ENCODE measurements around the gene FGF21. TPM values are rescaled to one million over a fixed set of nuclear protein-coding genes. Genes with fewer than 3 reads are reported as not detected.

Gene FGF21
- total and polyA plus RNA-seq, 7 experiments from 2014 or later: not detected

DNA sequence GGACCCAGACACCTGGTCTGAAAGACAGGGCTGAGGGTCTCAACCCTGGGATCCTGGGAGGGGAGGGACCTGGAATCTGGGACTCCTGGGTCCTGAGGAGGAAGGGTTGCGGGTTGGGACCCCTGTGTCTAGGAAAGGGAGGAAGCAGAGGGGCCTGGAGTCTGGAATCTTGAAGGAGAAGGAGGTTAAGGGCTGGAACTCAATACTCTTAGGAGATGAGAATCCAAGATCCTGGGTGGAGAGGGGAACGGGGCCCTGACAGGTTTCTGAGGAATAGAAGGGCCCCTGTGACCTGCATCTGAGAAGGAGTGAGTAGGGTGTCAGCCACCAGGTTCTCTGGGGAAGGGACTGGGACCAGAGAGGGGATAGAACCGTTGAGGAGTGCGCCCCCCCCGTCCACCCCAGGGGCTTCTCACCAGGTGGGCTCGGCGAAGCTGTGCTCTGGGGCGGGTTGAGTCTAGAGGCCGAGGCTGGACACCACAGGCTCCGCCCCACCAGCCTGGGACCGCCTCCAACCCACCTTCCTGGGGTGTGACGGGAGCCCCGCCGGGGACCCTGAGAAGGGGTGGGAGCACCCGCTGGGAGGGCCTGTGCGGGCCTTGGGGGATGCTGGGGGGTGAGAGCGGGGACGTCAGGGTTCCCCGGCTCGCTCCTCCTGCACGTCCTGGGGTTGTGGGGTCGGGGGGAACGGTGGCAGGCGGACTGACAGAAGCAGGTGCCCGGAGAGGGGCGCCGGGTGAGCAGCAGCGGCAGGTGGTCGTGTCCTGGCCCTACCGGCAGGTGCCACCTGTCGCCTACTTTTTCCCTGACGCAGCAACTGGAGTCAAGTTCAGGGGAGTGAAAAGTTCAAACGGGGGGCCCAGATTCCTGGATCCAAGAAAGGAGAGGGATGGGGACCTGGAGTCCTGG is 35.8 kb upstream of the FGF21 start, which contains the start of gene MAMSTR:
Gene MAMSTR, minus strand, starts transcription at position 463 of the 909 bp plus-strand sequence. CDS start 694 bp downstream, outside the sequence.
- Mint-ChIP-seq H3K27me3 (no peaks in the 10 kb centered on the region), H3K9me3 (no peaks in the 10 kb centered on the region), H3K36me3 (no peaks in the 10 kb centered on the region), H3K27ac (peak within 1 kb of the TSS; percentile 98 to 100 (median 99)), H3K4me3 (peak within 1 kb of the TSS; percentile 80 to 99 (median 97)), H3K4me1 (peaks cover 12 to 24% (median 18%) of the 10 kb centered on the region in 7 donors)
- no peaks in the 10 kb centered on the region for H3K9me3 ChIP-seq (ENCODE audit: control insufficient read depth in 2 of 3, low read length in 3 of 3)
- H3K27ac ChIP-seq (ENCODE audit: low read depth, low read length): peak within 1 kb of the TSS; percentile 80
- ChIA-PET CTCF (no interaction called here), POLR2A (no interaction called here)
- peaks cover 8% of the 10 kb centered on the region in 2 donors for H3K4me1 ChIP-seq (ENCODE audit: control insufficient read depth in 2 of 2, insufficient read depth in 2 of 2, low read length in 2 of 2)
- H3K36me3 ChIP-seq (ENCODE audit: control insufficient read depth in 2 of 3, insufficient read depth in 3 of 3, low read length in 3 of 3): no peaks in the 10 kb centered on the region
- DNase-seq (no peak), ATAC-seq (no peak)
- intact Hi-C loops (cut with micrococcal nuclease): loop anchor here (1.0 to 10.0 kb wide), 7 partner anchors 19 to 1155 kb away; partner anchors contain the start of genes RPL18 (in 2 of the 2), SPHK2 (in 2 of the 2), AKT1S1 (in 1 of the 2) and DBP (in 1 of the 2)
- H3K4me3 ChIP-seq (ENCODE audit: low read length): peak within 1 kb of the TSS; percentile 92
- H3K27me3 ChIP-seq (ENCODE audit: control insufficient read depth in 2 of 2, insufficient read depth in 2 of 2, low read length in 2 of 2): no peaks in the 10 kb centered on the region

DNA sequence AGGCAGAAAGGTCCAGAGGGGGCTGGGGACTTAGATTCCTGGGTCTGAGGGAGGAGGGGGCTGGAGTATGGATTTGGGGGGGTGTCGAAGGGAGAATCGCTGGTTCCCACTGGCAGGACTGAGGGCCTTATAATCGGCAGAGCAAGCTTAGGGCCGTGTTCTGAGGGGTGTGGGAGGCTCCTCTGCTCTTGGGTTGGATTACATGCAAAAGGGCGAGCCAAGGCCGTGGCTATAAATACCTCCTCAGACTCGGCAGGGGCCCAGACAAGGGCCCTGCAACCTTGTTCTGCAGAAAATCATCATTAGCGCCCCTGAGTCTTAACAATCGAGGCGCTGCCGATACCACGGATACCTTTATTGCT is 35.1 kb upstream of the FGF21 start:
- ChIA-PET CTCF (no interaction called here), POLR2A (interaction anchor here (1.7 kb wide), 1 partner anchor 75 kb away, joined by 8 read pairs; the partner anchor contains the start of gene CA11)
- peaks cover 0 to 7% (median 4%) of the 10 kb centered on the region in 11 donors for H3K9me3 Mint-ChIP-seq
- H3K4me3 Mint-ChIP-seq: peak overlapping the region; percentile 80 to 99 (median 97)
- H3K27ac Mint-ChIP-seq: peak overlapping the region; percentile 98 to 100 (median 99)
- H3K36me3 Mint-ChIP-seq: peaks cover 3 to 6% (median 3%) of the 10 kb centered on the region in 5 donors
- peaks cover 5 to 13% of the 10 kb centered on the region in 2 donors for H3K4me1 ChIP-seq (ENCODE audit: control insufficient read depth in 2 of 2, insufficient read depth in 2 of 2, low read length in 2 of 2)
- no peaks in the 10 kb centered on the region for H3K36me3 ChIP-seq (ENCODE audit: control insufficient read depth in 2 of 3, insufficient read depth in 3 of 3, low read length in 3 of 3)
- H3K9me3 ChIP-seq (ENCODE audit: control insufficient read depth in 2 of 3, low read length in 3 of 3): no peaks in the 10 kb centered on the region
- ATAC-seq (no peak), DNase-seq (no peak)
- intact Hi-C loops (cut with micrococcal nuclease): loop anchor here (1.0 to 10.0 kb wide), 7 partner anchors 18 to 1155 kb away; partner anchors contain the start of genes RPL18 (in 2 of the 2), SPHK2 (in 2 of the 2), AKT1S1 (in 1 of the 2) and DBP (in 1 of the 2)
- peaks cover 14 to 25% (median 21%) of the 10 kb centered on the region in 7 donors for H3K4me1 Mint-ChIP-seq
- no peaks in the 10 kb centered on the region for H3K27me3 Mint-ChIP-seq
- no peak overlapping the region for H3K27ac ChIP-seq (ENCODE audit: low read depth, low read length)
- no peaks in the 10 kb centered on the region for H3K27me3 ChIP-seq (ENCODE audit: control insufficient read depth in 2 of 2, insufficient read depth in 2 of 2, low read length in 2 of 2)
- peak overlapping the region; percentile 92 for H3K4me3 ChIP-seq (ENCODE audit: low read length)

GRCh38 chr19:48720613-48721296 is 34.6 kb upstream of the FGF21 start:
- H3K27ac Mint-ChIP-seq: peak overlapping the region; percentile 98 to 100 (median 99)
- DNase-seq (peak; percentile 77 to 93 (median 89)), ATAC-seq (peak; percentile 91)
- Histone ChIP-seq H3K27me3 (ENCODE audit: control insufficient read depth in 2 of 2, insufficient read depth in 2 of 2, low read length in 2 of 2) (no peaks in the 10 kb centered on the region), H3K9me3 (ENCODE audit: control insufficient read depth in 2 of 3, low read length in 3 of 3) (no peaks in the 10 kb centered on the region), H3K4me1 (ENCODE audit: control insufficient read depth in 2 of 2, insufficient read depth in 2 of 2, low read length in 2 of 2) (peaks cover 5 to 17% of the 10 kb centered on the region in 2 donors), H3K36me3 (ENCODE audit: control insufficient read depth in 2 of 3, insufficient read depth in 3 of 3, low read length in 3 of 3) (no peaks in the 10 kb centered on the region), H3K4me3 (ENCODE audit: low read length) (peak overlapping the region; percentile 92), H3K27ac (ENCODE audit: low read depth, low read length) (peak overlapping the region; percentile 80)
- H3K4me3 Mint-ChIP-seq: peak overlapping the region; percentile 80 to 99 (median 97)
- CTCF ChIA-PET: no interaction called here
- peaks cover 3 to 10% (median 8%) of the 10 kb centered on the region in 5 donors for H3K36me3 Mint-ChIP-seq
- H3K27me3 Mint-ChIP-seq: no peaks in the 10 kb centered on the region
- peaks cover 0 to 11% (median 8%) of the 10 kb centered on the region in 11 donors for H3K9me3 Mint-ChIP-seq
- POLR2A ChIA-PET: interaction anchor here (0.6 to 1.7 kb wide), 2 partner anchors 75 to 280 kb away, joined by 4 to 8 read pairs; partner anchors contain the start of gene CA11
- H3K4me1 Mint-ChIP-seq: peaks cover 19 to 30% (median 25%) of the 10 kb centered on the region in 7 donors
- intact Hi-C loops (cut with micrococcal nuclease): loop anchor here (1.0 to 10.0 kb wide), 7 partner anchors 18 to 1154 kb away; partner anchors contain the start of genes DBP (in 2 of the 2), RPL18 (in 2 of the 2), SPHK2 (in 2 of the 2) and AKT1S1 (in 1 of the 2)

DNA sequence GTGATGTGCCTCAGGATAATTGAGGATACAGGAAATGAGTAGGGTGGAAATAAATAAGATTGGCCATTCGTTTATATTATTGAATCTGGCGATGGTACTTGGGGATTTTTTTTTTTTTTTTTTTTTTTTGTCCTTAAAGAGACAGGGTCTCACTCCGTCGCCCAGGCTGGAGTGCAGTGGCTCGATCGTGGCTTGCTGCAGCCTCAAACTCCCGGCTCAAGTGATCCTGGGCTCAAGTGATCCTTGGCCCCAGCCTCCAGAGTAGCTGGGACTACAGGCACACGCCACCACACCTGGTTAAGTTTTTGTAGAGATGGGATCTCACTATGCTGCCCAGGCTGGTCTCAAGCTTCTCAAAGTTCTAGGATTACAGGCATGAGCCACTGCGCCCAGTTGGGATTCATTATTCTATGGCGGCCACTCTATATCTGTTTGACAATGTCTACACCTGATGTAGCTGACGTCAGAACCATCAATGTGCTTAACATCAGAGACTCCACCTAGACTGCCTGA is 33.1 kb upstream of the FGF21 start:
- H3K27ac ChIP-seq (ENCODE audit: low read depth, low read length): no peak overlapping the region
- peaks cover 5 to 27% of the 10 kb centered on the region in 2 donors for H3K4me1 ChIP-seq (ENCODE audit: control insufficient read depth in 2 of 2, insufficient read depth in 2 of 2, low read length in 2 of 2)
- peaks cover 0 to 17% (median 15%) of the 10 kb centered on the region in 11 donors for H3K9me3 Mint-ChIP-seq
- peaks cover 0 to 9% (median 0%) of the 10 kb centered on the region in 3 experiments for H3K9me3 ChIP-seq (ENCODE audit: control insufficient read depth in 2 of 3, low read length in 3 of 3)
- intact Hi-C loops (cut with micrococcal nuclease): loop anchor here (5.0 to 10.0 kb wide), 3 partner anchors 115 to 1153 kb away; partner anchors contain the start of genes AKT1S1 (in 1 of the 2), HSD17B14 (in 1 of the 2) and TBC1D17 (in 1 of the 2)
- CTCF ChIA-PET: no interaction called here
- DNase-seq: no peak
- H3K36me3 ChIP-seq (ENCODE audit: control insufficient read depth in 2 of 3, insufficient read depth in 3 of 3, low read length in 3 of 3): no peaks in the 10 kb centered on the region
- H3K27me3 ChIP-seq (ENCODE audit: control insufficient read depth in 2 of 2, insufficient read depth in 2 of 2, low read length in 2 of 2): no peaks in the 10 kb centered on the region
- peak overlapping the region in 3 of 10 donors; percentile 16 to 49 (median 27) for H3K4me3 Mint-ChIP-seq
- no peak for ATAC-seq
- peaks cover 9 to 17% (median 14%) of the 10 kb centered on the region in 5 donors for H3K36me3 Mint-ChIP-seq
- no peaks in the 10 kb centered on the region for H3K27me3 Mint-ChIP-seq
- POLR2A ChIA-PET: no interaction called here
- H3K4me3 ChIP-seq (ENCODE audit: low read length): no peak overlapping the region
- peak overlapping the region in 3 of 9 donors; percentile 28 to 84 (median 52) for H3K27ac Mint-ChIP-seq
- H3K4me1 Mint-ChIP-seq: peaks cover 24 to 40% (median 35%) of the 10 kb centered on the region in 7 donors

DNA sequence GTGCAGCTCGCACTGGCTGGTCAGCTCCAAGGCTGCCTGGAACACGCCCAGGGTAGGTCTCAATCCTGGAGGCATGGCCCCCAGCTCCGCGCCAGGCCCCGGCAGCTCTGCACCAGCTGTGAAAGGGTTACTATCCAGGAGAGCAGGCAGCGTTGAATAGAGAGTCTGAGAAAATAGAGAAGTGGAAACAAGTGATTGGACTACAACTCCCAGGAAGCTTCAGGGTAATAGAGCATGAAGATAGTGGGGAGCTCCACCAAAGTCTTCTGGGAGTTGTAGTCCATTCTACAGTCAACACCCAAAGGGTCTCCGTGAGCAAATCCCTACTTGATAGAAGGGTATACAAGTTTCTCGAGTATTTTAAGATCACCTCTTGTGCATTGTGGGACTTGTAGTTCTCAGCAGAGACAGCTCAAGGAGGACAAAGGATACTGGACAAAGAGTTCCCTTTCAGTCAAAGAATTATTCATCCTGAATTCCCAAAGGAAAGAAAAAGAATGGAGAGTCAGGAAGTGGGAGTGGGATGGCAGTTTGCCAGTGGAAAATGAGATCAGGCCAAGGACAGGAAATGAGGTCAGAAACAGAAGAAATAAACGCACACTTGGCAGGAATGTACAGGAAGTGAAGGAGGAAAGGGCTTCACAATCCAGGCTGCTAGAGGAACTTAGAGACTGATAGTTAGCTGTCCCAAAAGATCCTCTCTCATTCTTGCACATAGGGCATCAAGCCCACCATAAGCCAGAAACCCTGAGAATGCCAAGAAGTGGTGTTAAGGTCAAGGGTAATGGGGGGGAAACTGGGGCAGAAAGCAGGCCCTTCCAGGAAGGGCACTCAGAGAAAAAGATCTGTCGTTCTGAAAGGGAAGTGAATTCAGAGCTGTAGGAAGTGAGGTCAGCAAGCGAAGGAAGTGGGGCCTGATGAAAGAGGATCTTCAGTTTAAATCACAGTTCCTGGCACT is 30.2 kb upstream of the FGF21 start:
- intact Hi-C loops (cut with micrococcal nuclease): loop anchor here (1.0 to 10.0 kb wide), 5 partner anchors 11 to 1150 kb away; partner anchors contain the start of genes AKT1S1 (in 1 of the 2), HSD17B14 (in 1 of the 2) and TBC1D17 (in 1 of the 2)

More for the DNA sequence above, 30.2 kb upstream of the FGF21 start:
- no peaks in the 10 kb centered on the region for H3K27me3 Mint-ChIP-seq
- H3K9me3 Mint-ChIP-seq: peaks cover 0 to 20% (median 15%) of the 10 kb centered on the region in 11 donors
- H3K36me3 Mint-ChIP-seq: peaks cover 9 to 21% (median 15%) of the 10 kb centered on the region in 5 donors
- peak in 7 of 9 donors; percentile 60 to 78 (median 72) for DNase-seq
- H3K27ac ChIP-seq (ENCODE audit: low read depth, low read length): peak overlapping the region; percentile 39
- H3K36me3 ChIP-seq (ENCODE audit: control insufficient read depth in 2 of 3, insufficient read depth in 3 of 3, low read length in 3 of 3): no peaks in the 10 kb centered on the region
- H3K27ac Mint-ChIP-seq: peak overlapping the region; percentile 91 to 97 (median 93)
- POLR2A ChIA-PET: interaction anchor here (0.6 to 3.3 kb wide), 14 partner anchors 10 to 388 kb away, joined by 3 to 21 read pairs (median 4); partner anchors contain the start of genes BAX, CA11, GYS1 and IZUMO1
- peaks cover 5 to 27% of the 10 kb centered on the region in 2 donors for H3K4me1 ChIP-seq (ENCODE audit: control insufficient read depth in 2 of 2, insufficient read depth in 2 of 2, low read length in 2 of 2)
- CTCF ChIA-PET: interaction anchor here (1.4 kb wide), 1 partner anchor 268 kb away, joined by 3 read pairs; the partner anchor contains the start of genes GYS1 and RUVBL2
- no peak overlapping the region for H3K4me3 ChIP-seq (ENCODE audit: low read length)
- peak; percentile 61 for ATAC-seq
- peaks cover 0 to 10% (median 0%) of the 10 kb centered on the region in 3 experiments for H3K9me3 ChIP-seq (ENCODE audit: control insufficient read depth in 2 of 3, low read length in 3 of 3)
- H3K27me3 ChIP-seq (ENCODE audit: control insufficient read depth in 2 of 2, insufficient read depth in 2 of 2, low read length in 2 of 2): no peaks in the 10 kb centered on the region
- H3K4me3 Mint-ChIP-seq: peak overlapping the region; percentile 52 to 85 (median 70)
- peaks cover 28 to 45% (median 37%) of the 10 kb centered on the region in 7 donors for H3K4me1 Mint-ChIP-seq
